CMK (cell line): Measurements from ENCODE around the gene CFAP91.
"Not testable (repeated sequence)": the region's sequence is repeated elsewhere in the genome, so short reads cannot be mapped to it uniquely, and the experiment has no call there.

Source experiments
- DNase-seq: peaks from one replicate; pipeline ENCODE4 v3.0.0-alpha.2; 2010; ENCODE audit warnings: low read depth

The CFAP91 gene

GRCh38 chr3:119677641-119677934, 25.2 kb upstream of the CFAP91 start:
- no peak for DNase-seq

- DNase-seq, result not testable (repeated sequence)
These were observed 24.6 kb upstream of the CFAP91 start for GRCh38 chr3:119678209-119678608.

GRCh38 chr3:119679874-119680273, 22.9 kb upstream of the CFAP91 start:
- no peak for DNase-seq

GRCh38 chr3:119681279-119681678, 21.5 kb upstream of the CFAP91 start:
- DNase-seq, result no peak

GRCh38 chr3:119683421-119683820, 19.4 kb upstream of the CFAP91 start:
- no peak for DNase-seq

GRCh38 chr3:119690043-119690656, 12.7 kb upstream of the CFAP91 start:
- DNase-seq, result no peak

- no peak for DNase-seq
These were observed 7.3 kb upstream of the CFAP91 start for GRCh38 chr3:119695480-119695879.

- no peak for DNase-seq
These were observed 5.4 kb upstream of the CFAP91 start for GRCh38 chr3:119697394-119697793.

- no peak for DNase-seq
These were observed 2.4 kb upstream of the CFAP91 start for GRCh38 chr3:119700269-119700919.

GRCh38 chr3:119700920-119701734, 1.7 kb upstream of the CFAP91 start:
- DNase-seq, result no peak

- no peak for DNase-seq
These were observed 1.2 kb downstream of the CFAP91 start for GRCh38 chr3:119703820-119704531.

- DNase-seq, result no peak
These were observed 12.3 kb downstream of the CFAP91 start for GRCh38 chr3:119715105-119715504.

GRCh38 chr3:119716998-119717397, 14.2 kb downstream of the CFAP91 start:
- DNase-seq, result no peak

GRCh38 chr3:119717520-119717919, 14.7 kb downstream of the CFAP91 start:
- DNase-seq, result no peak

- no peak for DNase-seq
These were observed 20.2 kb downstream of the CFAP91 start for GRCh38 chr3:119723022-119723421.

- no peak for DNase-seq
These were observed 24.1 kb downstream of the CFAP91 start for GRCh38 chr3:119726909-119727308.

- no peak for DNase-seq
These were observed 27.2 kb downstream of the CFAP91 start for GRCh38 chr3:119729996-119730395.

GRCh38 chr3:119731560-119732343, 28.9 kb downstream of the CFAP91 start:
- no peak for DNase-seq

- no peak for DNase-seq
These were observed 31.0 kb downstream of the CFAP91 start for GRCh38 chr3:119733812-119734211.

GRCh38 chr3:119738741-119739140, 35.9 kb downstream of the CFAP91 start:
- no peak for DNase-seq

- no peak for DNase-seq
These were observed 39.1 kb downstream of the CFAP91 start for GRCh38 chr3:119741657-119742590.
